Left lung (tissue), 10 donors: ENCODE data around the gene LARGE1. TPM values are rescaled to one million over a fixed set of nuclear protein-coding genes. Genes with fewer than 3 reads are reported as not detected.

Source experiments
- ATAC-seq: fragments of 200-7000 bp; cut with Tn5 transposase; one replicate; pipeline ENCODE4 v1.9.1; 2020; ENCODE audit warnings: moderate library complexity
- DNase-seq, 4 donors: peaks; one replicate each; pipeline ENCODE4 v3.0.0-alpha.2; 2013 to 2020
- H3K27ac ChIP-seq, 2 donors: fragments of 200-600 bp; sonication (generic) in 1 of 2; one replicate each; pipeline versions ENCODE4 v1.5.0 to v1.8.0; 2020 to 2021
- H3K27me3 ChIP-seq, 2 donors: fragments of 200-600 bp; sonication (generic) in 1 of 2; one replicate each; pipeline versions ENCODE4 v1.5.0 to v1.8.0; 2020 to 2021
- H3K36me3 ChIP-seq, 2 donors: fragments of 200-600 bp; sonication (generic) in 1 of 2; one replicate each; pipeline versions ENCODE4 v1.5.0 to v1.8.0; 2020 to 2021
- H3K4me1 ChIP-seq, 2 donors: fragments of 200-600 bp; one replicate each; pipeline ENCODE4 v1.8.0; 2021
- H3K4me3 ChIP-seq, 2 donors: fragments of 200-600 bp; sonication (generic) in 1 of 2; one replicate each; pipeline versions ENCODE4 v1.5.0 to v1.8.0; 2020 to 2021; ENCODE audit warnings: mild to moderate bottlenecking in 1 of 2
- H3K9me3 ChIP-seq, 2 donors: fragments of 200-600 bp; sonication (generic) in 1 of 2; one replicate each; pipeline versions ENCODE4 v1.5.0 to v1.8.0; 2020 to 2021
- CTCF ChIP-seq, 2 donors: fragments of 200-600 bp; sonication (generic) in 1 of 2; IDR thresholded peaks; one replicate each; pipeline versions ENCODE4 v1.5.0 to v1.8.0; 2021; ENCODE audit warnings: antibody characterized with exemption in 2 of 2
- intact Hi-C, 2 donors: fragments of 100-400 bp; cut with DNase I; formaldehyde crosslinking; loops; one replicate each; pipeline versions ENCODE4 v1.11.2 to v1.14.2; 2022
- polyA plus RNA-seq, 6 donors: library from polyadenylated mRNA; unstranded; fragments of 120-200 nt; gene quantifications; one replicate each; pipeline ENCODE4 v1.2.1, GENCODE V29; 2013; ENCODE audit not compliant: insufficient read length in 6 of 6
- total RNA-seq, 2 donors: library from RNA; stranded (reverse); fragmentation: NEBNext Ultra II Directional; extraction: Animal tissue kit (Norgen Biotek cat#: 25700); gene quantifications; one replicate each; pipeline ENCODE4 v1.2.1, GENCODE V29; 2021
- donor health status: DM: no; HTN: yes; CAD: no.
- donor health status: DM: no; HTN: no; CAD: no.

LARGE1 gene
- total and polyA plus RNA-seq, 8 donors, result 22.4 to 36.1 (median 33.2) TPM

- H3K4me1 ChIP-seq, result no peaks in the 10 kb centered on the region
- H3K4me3 ChIP-seq, result no peak overlapping the region
- TF ChIP-seq CTCF (IDR thresholded peaks at IDR 0.05), result no peak
- H3K27me3 ChIP-seq, result no peaks in the 10 kb centered on the region
- no peaks in the 10 kb centered on the region for H3K36me3 ChIP-seq
- DNase-seq (no peak), ATAC-seq (no peak)
- H3K9me3 ChIP-seq, result peaks cover 0 to 4% of the 10 kb centered on the region in 2 donors
- H3K27ac ChIP-seq, result no peak overlapping the region
- intact Hi-C loops, result no loop called here
Observed at GRCh38 chr22:33735978-33736377, 184.3 kb downstream of the LARGE1 start.

DNA sequence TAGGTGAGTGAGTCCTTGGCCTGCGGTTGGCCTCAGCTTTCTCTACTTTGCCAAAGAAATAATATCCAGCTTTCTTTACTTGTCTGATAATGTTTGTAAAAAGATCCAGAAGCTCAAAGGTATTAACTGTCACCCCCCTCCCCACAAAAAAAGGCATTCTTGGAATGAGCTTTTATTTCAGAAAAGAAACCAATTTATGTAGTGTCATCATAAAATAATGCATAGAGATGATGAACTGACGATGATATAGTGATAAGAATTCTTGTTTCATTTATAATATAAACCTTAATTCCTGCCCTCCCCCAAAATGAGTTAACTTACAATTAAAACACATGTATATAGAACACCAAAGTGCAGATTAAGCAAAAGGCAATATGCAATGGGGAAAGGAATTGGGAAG lies 191.4 kb downstream of the LARGE1 start:
- Histone ChIP-seq H3K4me1 (no peaks in the 10 kb centered on the region), H3K4me3 (no peak overlapping the region), H3K27ac (no peak overlapping the region), H3K36me3 (no peaks in the 10 kb centered on the region), H3K9me3 (peaks cover 0 to 7% of the 10 kb centered on the region in 2 donors), H3K27me3 (no peaks in the 10 kb centered on the region)
- DNase-seq, result no peak
- TF ChIP-seq CTCF (IDR thresholded peaks at IDR 0.05), result no peak
- ATAC-seq, result no peak
- intact Hi-C loops, result no loop called here

DNA sequence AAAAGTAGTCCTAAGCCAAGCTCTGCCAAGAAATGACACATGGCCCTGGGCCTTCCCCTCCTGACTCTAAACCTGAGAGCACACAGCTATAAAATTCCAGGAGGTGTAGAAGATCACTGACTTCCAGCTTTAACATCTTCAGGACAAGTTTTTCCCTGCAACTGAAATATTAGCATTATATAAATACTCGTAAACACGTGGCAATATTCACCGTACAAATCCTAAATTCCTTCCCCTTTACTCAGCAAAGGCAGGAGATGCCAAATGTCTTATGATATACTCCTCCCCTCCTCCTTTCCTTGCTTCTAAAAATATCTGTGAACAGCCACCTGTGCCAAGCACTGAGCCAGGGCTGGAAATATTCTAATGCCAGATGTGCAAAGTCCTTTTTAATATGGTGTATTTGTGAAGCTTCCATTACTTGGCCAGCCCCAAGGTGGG lies 194.0 kb downstream of the LARGE1 start:
- H3K36me3 ChIP-seq, result no peaks in the 10 kb centered on the region
- DNase-seq, result no peak
- no peak overlapping the region for H3K4me3 ChIP-seq
- H3K4me1 ChIP-seq, result no peaks in the 10 kb centered on the region
- H3K9me3 ChIP-seq, result peaks cover 0 to 5% of the 10 kb centered on the region in 2 donors
- no peak for ATAC-seq
- no peak overlapping the region for H3K27ac ChIP-seq
- intact Hi-C loops, result no loop called here
- H3K27me3 ChIP-seq, result no peaks in the 10 kb centered on the region
- no peak for TF ChIP-seq CTCF (IDR thresholded peaks at IDR 0.05)

DNA sequence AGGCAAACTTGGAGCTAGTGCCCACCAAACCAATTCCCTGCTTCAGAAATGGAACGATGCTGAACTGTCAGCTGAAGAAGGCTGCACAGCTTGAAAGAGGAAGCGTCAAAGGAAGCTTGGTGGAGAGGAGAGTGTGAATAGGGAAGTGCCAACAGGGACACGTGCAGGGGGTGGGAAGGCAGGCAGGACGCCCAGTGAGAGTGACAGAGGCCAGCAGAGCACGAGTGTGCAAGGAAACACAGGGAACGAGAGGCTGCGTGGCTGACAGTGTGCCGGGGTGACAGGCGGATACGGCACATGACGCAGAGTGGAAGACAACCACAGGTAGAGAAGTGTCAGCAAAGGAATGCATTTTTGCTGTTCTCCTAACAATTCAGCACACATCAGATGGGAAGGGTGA lies 196.4 kb downstream of the LARGE1 start:
- Histone ChIP-seq H3K4me1 (no peaks in the 10 kb centered on the region), H3K27ac (no peak overlapping the region), H3K36me3 (no peaks in the 10 kb centered on the region), H3K9me3 (peaks cover 0 to 8% of the 10 kb centered on the region in 2 donors), H3K4me3 (no peak overlapping the region), H3K27me3 (no peaks in the 10 kb centered on the region)
- no peak for TF ChIP-seq CTCF (IDR thresholded peaks at IDR 0.05)
- DNase-seq, result no peak
- ATAC-seq, result no peak
- intact Hi-C loops, result no loop called here

- no peaks in the 10 kb centered on the region for H3K36me3 ChIP-seq
- H3K4me1 ChIP-seq, result no peaks in the 10 kb centered on the region
- intact Hi-C loops, result no loop called here
- H3K4me3 ChIP-seq, result no peak overlapping the region
- DNase-seq (no peak), ATAC-seq (no peak)
- H3K27ac ChIP-seq, result no peak overlapping the region
- H3K9me3 ChIP-seq, result peaks cover 0 to 15% of the 10 kb centered on the region in 2 donors
- H3K27me3 ChIP-seq, result no peaks in the 10 kb centered on the region
- TF ChIP-seq CTCF (IDR thresholded peaks at IDR 0.05), result no peak
Observed at GRCh38 chr22:33722816-33723215, 197.5 kb downstream of the LARGE1 start.
